Ishikawa (cell line): ENCODE measurements around the gene ETV5.

Experiments
- CEBPB ChIP-seq: IDR thresholded peaks from 2 replicates; pipeline ENCODE4 v1.6.1; 2012
- CREB1 ChIP-seq: IDR thresholded peaks from 2 replicates; pipeline ENCODE4 v1.6.1; 2012; ENCODE audit warnings: low read depth
- EGR1 ChIP-seq: IDR thresholded peaks from 2 replicates; pipeline ENCODE4 v1.6.1; 2012
- EP300 ChIP-seq: IDR thresholded peaks from 2 replicates; pipeline ENCODE4 v1.6.1; 2012; ENCODE audit warnings: borderline replicate concordance
- FOXM1 ChIP-seq: IDR thresholded peaks from 2 replicates; pipeline ENCODE4 v1.6.1; 2012; ENCODE audit warnings: low read depth, borderline replicate concordance
- MAX ChIP-seq: IDR thresholded peaks from 2 replicates; pipeline ENCODE4 v1.6.1; 2012
- NFIC ChIP-seq: IDR thresholded peaks from 2 replicates; pipeline ENCODE4 v1.6.1; 2012
- RAD21 ChIP-seq: IDR thresholded peaks from 2 replicates; pipeline ENCODE4 v1.6.1; 2012; ENCODE audit warnings: low read depth
- REST ChIP-seq: IDR thresholded peaks from 2 replicates; pipeline ENCODE4 v1.6.1; 2012; ENCODE audit warnings: low read depth, mild to moderate bottlenecking
- TAF1 ChIP-seq: IDR thresholded peaks from 2 replicates; pipeline ENCODE4 v1.6.1; 2012; ENCODE audit warnings: low read depth, mild to moderate bottlenecking
- TCF12 ChIP-seq: IDR thresholded peaks from 2 replicates; pipeline ENCODE4 v1.6.1; 2012; ENCODE audit warnings: low read depth
- TEAD4 ChIP-seq: IDR thresholded peaks from 2 replicates; pipeline ENCODE4 v1.6.1; 2012
- USF1 ChIP-seq: IDR thresholded peaks from 2 replicates; pipeline ENCODE4 v1.6.1; 2012
- YY1 ChIP-seq: IDR thresholded peaks from 2 replicates; pipeline ENCODE4 v1.6.1; 2012; ENCODE audit warnings: low read depth
- ZBTB7A ChIP-seq: IDR thresholded peaks from 2 replicates; pipeline ENCODE4 v1.6.1; 2012; ENCODE audit warnings: low read depth

The ETV5 gene

GRCh38 chr3:186012137-186012536 is 96.8 kb downstream of the ETV5 start:
- TF ChIP-seq TAF1 (no peak), EGR1 (no peak), FOXM1 (no peak), MAX (no peak), ZBTB7A (no peak), RAD21 (no peak), EP300 (no peak), CREB1 (no peak), NFIC (no peak), TEAD4 (no peak), TCF12 (no peak), YY1 (no peak), USF1 (no peak), REST (no peak), CEBPB (no peak)

GRCh38 chr3:186004671-186005070 is 104.2 kb downstream of the ETV5 start:
- TF ChIP-seq RAD21 (no peak), ZBTB7A (no peak), MAX (no peak), TCF12 (no peak), USF1 (no peak), YY1 (no peak), NFIC (no peak), EP300 (no peak), TAF1 (no peak), FOXM1 (no peak)

GRCh38 chr3:186004209-186004608 is 104.7 kb downstream of the ETV5 start:
- no peak for TF ChIP-seq TAF1
- no peak for TF ChIP-seq TEAD4
- TF ChIP-seq EGR1 = no peak
- TF ChIP-seq EP300 = no peak
- no peak for TF ChIP-seq USF1
- no peak for TF ChIP-seq ZBTB7A
- no peak for TF ChIP-seq CREB1
- TF ChIP-seq MAX = no peak
- no peak for TF ChIP-seq NFIC
- TF ChIP-seq REST = no peak
- no peak for TF ChIP-seq TCF12
- no peak for TF ChIP-seq YY1
- no peak for TF ChIP-seq FOXM1
- no peak for TF ChIP-seq RAD21
- no peak for TF ChIP-seq CEBPB

GRCh38 chr3:186003610-186004009 is 105.3 kb downstream of the ETV5 start:
- TF ChIP-seq CEBPB (no peak), MAX (no peak), EP300 (no peak), REST (no peak), RAD21 (no peak), CREB1 (no peak), NFIC (no peak), TCF12 (no peak)
